Parathyroid adenoma (tissue), 2 donors: ENCODE results near the gene ACAP3.

Source experiments
- H2AFZ ChIP-seq: fragments of 300-600 bp; sonication (generic); one replicate; pipeline ENCODE4 v1.7.0; 2017; ENCODE audit warnings: antibody characterized with exemption, mild to moderate bottlenecking
- H3K27ac ChIP-seq: fragments of 300-600 bp; sonication (generic); one replicate; pipeline ENCODE4 v1.7.0; 2017
- H3K27me3 ChIP-seq: fragments of 300-600 bp; sonication (generic); one replicate; pipeline ENCODE4 v1.7.0; 2017; ENCODE audit warnings: low read length; ENCODE audit not compliant: control insufficient read depth, insufficient read depth
- H3K36me3 ChIP-seq: fragments of 300-600 bp; sonication (generic); one replicate; pipeline ENCODE4 v1.7.0; 2017; ENCODE audit warnings: low read length; ENCODE audit not compliant: control insufficient read depth, insufficient read depth
- H3K4me1 ChIP-seq: fragments of 300-600 bp; sonication (generic); one replicate; pipeline ENCODE4 v1.7.0; 2017; ENCODE audit warnings: control low read depth
- H3K4me2 ChIP-seq: fragments of 300-600 bp; sonication (generic); one replicate; pipeline ENCODE4 v1.7.0; 2017; ENCODE audit warnings: low read length
- H3K4me3 ChIP-seq: fragments of 300-600 bp; sonication (generic); one replicate; pipeline ENCODE4 v1.7.0; 2017; ENCODE audit warnings: low read depth, low read length
- H3K79me2 ChIP-seq: fragments of 300-600 bp; sonication (generic); one replicate; pipeline ENCODE4 v1.7.0; 2017; ENCODE audit warnings: control low read depth
- H3K9ac ChIP-seq: fragments of 300-600 bp; sonication (generic); one replicate; pipeline ENCODE4 v1.7.0; 2017; ENCODE audit warnings: mild to moderate bottlenecking
- H3K9me3 ChIP-seq: fragments of 300-600 bp; sonication (generic); one replicate; pipeline ENCODE4 v1.7.0; 2017; ENCODE audit warnings: low read length; ENCODE audit not compliant: control insufficient read depth
- TF ChIP-seq, protein P1 (sequence below): fragments of 300-600 bp; sonication (generic); IDR thresholded peaks from one replicate; pipeline ENCODE4 v1.7.0; 2017; ENCODE audit warnings: antibody characterized with exemption, mild to moderate bottlenecking
- donor health status: primary hyperparathyroidism.

The ACAP3 gene

DNA sequence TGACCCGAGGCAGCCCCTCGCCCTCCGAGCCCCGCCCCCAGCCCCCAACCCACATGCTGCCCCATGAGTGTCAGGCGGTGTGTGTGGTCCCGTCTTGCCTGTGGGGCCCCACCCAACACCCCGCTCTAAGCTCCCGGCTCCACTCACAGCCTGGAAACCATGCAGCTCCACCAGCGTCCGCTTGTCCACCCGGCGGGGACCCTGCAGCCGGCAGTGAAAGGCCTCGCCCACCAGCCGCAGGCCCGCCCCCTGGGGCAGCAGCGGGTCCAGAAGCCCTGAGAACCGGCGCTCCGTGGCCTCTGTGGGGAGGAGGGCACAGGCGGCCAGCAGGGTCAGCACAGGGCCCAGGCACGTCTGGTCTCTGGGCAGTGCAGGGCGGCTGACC lies 63.9 kb downstream of the ACAP3 start:
- Histone ChIP-seq H3K4me1 (no peaks in the 10 kb centered on the region), H3K9me3 (no peaks in the 10 kb centered on the region), H2AFZ (no peak overlapping the region), H3K79me2 (no peaks in the 10 kb centered on the region), H3K27me3 (no peaks in the 10 kb centered on the region), H3K27ac (no peak overlapping the region), H3K4me2 (no peak overlapping the region), H3K36me3 (no peaks in the 10 kb centered on the region), H3K9ac (no peak overlapping the region), H3K4me3 (no peak overlapping the region)
- TF ChIP-seq, protein P1, sequence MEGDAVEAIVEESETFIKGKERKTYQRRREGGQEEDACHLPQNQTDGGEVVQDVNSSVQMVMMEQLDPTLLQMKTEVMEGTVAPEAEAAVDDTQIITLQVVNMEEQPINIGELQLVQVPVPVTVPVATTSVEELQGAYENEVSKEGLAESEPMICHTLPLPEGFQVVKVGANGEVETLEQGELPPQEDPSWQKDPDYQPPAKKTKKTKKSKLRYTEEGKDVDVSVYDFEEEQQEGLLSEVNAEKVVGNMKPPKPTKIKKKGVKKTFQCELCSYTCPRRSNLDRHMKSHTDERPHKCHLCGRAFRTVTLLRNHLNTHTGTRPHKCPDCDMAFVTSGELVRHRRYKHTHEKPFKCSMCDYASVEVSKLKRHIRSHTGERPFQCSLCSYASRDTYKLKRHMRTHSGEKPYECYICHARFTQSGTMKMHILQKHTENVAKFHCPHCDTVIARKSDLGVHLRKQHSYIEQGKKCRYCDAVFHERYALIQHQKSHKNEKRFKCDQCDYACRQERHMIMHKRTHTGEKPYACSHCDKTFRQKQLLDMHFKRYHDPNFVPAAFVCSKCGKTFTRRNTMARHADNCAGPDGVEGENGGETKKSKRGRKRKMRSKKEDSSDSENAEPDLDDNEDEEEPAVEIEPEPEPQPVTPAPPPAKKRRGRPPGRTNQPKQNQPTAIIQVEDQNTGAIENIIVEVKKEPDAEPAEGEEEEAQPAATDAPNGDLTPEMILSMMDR = no peak

DNA sequence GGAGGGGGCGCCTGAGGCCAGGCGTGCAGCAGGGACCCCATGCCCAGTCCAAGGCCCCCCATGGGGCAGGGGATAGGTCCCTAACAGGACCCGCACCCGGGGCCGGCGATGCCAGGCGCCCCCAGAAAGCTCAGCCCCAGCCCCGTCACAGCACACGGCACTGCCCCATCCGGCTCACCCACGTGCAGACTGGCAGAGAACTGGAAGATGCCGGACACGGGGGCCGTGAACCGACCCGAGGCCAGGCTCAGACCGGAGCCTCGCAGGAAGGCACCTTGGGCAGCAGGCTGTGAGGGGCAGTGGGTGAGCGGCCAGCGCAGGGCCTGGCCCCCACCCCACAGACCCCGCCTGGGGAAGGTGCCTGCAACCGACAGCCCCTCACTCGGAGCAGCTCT lies 64.5 kb downstream of the ACAP3 start:
- no peaks in the 10 kb centered on the region for H3K4me1 ChIP-seq
- no peaks in the 10 kb centered on the region for H3K79me2 ChIP-seq
- no peak overlapping the region for H3K4me3 ChIP-seq
- no peak overlapping the region for H2AFZ ChIP-seq
- H3K9me3 ChIP-seq = no peaks in the 10 kb centered on the region
- no peak overlapping the region for H3K4me2 ChIP-seq
- H3K36me3 ChIP-seq = no peaks in the 10 kb centered on the region
- TF ChIP-seq, protein P1 = no peak
- no peak overlapping the region for H3K9ac ChIP-seq
- no peaks in the 10 kb centered on the region for H3K27me3 ChIP-seq
- H3K27ac ChIP-seq = no peak overlapping the region

DNA sequence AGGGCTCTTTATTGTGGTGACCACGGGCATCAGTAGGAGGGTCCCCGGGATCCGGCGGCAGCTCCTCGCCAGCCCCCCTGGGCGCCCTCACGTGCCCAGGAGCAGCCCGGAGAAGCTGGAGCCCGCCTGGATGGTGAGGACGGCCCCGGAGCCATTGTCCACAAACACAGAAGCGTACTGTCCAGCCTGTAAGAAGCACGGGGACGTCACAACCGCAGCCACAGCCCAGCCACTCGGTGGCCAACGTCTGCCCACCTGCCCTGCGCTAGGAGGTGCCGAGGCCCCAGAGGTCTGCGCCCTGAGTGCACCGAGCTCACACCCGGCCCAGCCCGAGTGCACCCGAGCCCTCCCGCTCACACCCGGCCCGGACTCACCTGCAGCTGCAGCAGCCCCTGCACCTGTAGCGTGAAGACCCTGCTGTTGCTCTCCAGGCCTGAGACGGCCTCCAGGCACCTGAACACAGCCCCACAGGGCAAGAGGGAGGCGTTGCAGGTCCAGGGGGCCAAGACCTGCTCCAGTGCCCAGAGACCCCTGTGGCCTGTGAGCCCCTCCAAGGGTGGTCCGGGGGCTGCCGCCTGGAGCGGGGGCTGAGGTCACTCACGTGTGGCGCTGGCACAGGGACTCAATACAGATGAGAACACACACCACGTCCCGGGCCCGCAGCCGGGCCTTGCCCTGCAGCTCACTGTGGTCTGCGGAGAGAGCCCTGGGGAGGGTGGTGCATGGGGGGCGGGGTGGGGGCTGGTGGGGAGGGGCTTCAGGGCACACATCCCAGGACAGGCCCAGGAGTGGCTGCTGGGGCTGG lies 65.1 kb downstream of the ACAP3 start:
- H3K27me3 ChIP-seq = no peaks in the 10 kb centered on the region
- no peaks in the 10 kb centered on the region for H3K4me1 ChIP-seq
- no peak overlapping the region for H2AFZ ChIP-seq
- H3K4me2 ChIP-seq = no peak overlapping the region
- no peaks in the 10 kb centered on the region for H3K9me3 ChIP-seq
- no peaks in the 10 kb centered on the region for H3K36me3 ChIP-seq
- H3K27ac ChIP-seq = no peak overlapping the region
- H3K4me3 ChIP-seq = no peak overlapping the region
- no peak overlapping the region for H3K9ac ChIP-seq
- H3K79me2 ChIP-seq = no peaks in the 10 kb centered on the region
- TF ChIP-seq, protein P1 = no peak
